GM18909 (cell line): Measurements from ENCODE around the gene KCNJ6.
A peak's percentile ranks its signal among the peaks of the same experiment; 100 is the strongest.

ENCODE experiments used
- ATAC-seq: cut with Tn5 transposase; IDR thresholded peaks from one replicate; pipeline ENCODE4 v1.9.1; 2021; ENCODE audit warnings: mild to moderate bottlenecking; ENCODE audit not compliant: unreplicated experiment, poor library complexity

The KCNJ6 gene

DNA sequence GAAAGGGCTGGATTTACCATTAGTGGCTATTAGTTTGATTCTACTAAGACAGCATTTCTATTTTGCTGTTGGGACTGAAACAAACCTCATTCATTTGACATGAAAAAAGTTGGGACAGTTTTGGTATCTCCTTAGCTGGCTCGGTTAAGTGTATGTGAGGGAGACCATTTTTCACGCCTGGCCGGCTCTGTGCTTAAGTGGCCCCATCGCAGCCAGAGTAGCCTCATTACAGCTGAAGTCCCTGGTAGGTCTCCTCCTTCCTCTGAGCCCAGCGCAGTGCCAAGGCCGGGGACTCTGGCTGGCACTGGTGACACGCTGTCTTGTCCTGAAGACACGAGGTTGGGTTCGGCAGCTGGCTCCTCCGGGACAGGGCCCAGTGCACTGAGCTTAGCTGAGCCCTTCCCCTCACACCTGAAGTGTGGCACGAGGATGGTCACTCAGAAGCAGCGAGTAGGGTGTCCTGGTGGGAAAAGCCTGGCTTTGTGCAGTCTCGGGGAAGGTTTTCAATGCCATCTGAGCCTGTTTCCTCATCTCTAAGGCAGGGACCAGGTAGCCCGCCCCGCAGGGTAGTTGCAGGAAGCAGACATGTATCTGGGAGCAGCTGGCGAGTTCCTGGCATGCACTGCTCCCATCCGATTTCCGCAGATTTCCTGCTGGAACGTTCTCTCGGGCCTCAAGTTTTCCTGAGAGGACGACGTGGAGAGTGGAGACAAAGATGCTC lies 353.2 kb downstream of the KCNJ6 start:
- peak; percentile 12 for ATAC-seq

DNA sequence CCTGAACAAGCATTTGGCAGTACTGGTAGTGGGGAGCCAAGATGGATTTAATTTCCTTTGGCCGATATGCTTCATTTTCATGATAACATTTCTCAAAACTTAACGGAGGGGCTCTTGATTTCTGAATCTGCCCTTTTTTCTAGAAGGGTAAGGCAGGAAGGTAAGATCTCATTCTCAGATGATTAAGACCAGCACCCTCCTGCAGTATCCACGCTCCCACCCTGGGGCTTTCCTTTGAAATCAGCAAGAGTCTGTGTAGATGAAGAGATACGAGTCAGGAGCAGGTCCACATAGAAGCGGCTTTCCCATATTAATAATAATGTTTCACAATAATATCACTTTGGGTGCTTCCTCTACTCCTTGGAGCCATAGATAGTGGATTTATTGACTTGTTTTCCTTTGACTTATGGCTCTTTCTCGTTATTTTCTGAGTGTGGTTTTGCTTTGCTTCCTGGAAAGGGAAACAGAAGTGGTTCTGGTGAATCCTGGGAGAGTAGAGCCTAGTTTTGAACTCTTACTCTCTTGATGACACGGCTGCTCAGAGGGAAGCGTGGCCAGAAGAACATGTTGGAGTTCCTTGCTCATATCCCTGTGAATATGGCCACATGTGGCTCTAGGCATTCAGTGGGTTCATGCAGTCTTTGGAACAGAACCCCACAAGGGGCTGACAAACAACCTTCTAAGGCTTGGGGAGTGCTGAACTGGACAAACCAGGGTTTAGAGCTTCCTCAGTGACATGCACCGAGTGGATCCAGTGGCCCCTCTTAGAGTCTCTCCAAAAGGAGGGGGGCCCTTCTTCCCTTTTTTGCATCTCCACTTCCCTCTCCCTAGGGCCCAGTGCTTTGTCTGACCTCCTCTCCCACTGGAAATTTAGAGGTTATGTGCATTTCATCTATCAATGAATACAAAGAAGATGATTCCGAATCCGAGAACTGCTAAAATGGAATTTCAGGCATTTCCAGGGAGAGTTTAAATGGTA lies 354.0 kb downstream of the KCNJ6 start:
- ATAC-seq: no peak

DNA sequence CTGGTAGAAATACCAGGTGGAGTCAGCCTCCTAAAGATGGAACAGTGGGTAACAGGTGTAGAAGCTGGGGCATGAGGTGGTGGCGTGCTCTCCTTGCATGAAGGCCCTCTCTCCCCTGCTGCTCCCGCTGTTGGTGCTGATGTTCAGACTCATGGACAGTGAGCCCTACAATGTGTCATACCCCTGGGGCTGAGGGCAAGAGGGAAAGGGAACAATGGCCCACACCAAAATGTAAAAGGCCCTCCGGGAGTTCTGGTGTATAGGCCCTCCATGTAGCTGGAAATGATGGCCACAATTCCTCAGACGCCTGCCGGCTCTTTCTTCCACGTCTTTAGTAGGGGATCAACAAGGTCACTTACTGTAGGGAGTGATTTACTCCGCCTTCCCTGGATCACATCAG lies 354.8 kb downstream of the KCNJ6 start:
- no peak for ATAC-seq

DNA sequence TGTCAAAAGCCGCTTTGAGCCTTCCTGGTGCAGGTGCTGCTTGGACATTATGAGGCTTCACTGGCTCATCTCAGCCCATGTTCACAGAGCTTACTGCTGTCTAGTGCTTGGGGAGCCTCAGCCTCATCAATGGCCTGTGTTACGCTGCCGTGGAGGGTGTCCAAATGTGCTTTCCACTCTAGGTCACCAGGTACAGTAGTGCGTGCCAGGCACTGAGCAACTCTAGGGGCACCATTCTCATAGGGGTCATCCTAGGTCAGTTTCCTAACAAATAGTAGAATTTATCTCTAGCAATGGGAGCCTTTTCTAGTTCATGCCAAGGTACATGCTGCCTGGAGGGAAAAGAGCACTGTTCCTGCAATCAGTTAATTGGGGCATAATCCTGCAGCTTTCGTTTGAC lies 355.9 kb downstream of the KCNJ6 start:
- ATAC-seq: no peak

DNA sequence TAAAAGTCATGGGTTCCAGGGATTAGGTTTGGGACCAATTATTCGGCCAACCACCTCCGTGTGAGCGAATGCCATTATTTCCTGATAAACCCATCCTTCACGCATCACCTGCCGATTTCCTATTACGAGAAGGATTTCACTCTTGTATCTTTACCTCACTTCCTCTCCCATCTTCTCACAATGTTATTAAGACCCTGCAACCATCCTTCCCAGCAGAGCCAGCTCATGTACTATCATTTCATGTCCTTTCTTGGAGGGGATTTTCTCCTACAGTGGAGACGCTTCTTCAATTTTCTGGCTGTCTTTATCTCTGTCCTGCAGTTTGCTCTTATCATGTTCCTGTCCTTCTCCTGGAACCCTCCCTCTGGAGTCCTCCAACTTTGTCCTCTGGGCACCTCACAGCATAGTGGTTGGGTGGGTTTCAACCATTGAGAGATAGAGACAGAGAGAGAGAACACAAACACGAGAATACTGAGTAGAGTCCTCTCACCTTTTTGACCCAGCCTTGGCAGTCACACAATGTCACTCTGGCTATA lies 357.5 kb downstream of the KCNJ6 start:
- no peak for ATAC-seq
